Karpas-422 (cell line): ENCODE data around the gene LASP1NB.
A peak's percentile ranks its signal among the peaks of the same experiment; 100 is the strongest.
"Not testable (repeated sequence)": the region's sequence is repeated elsewhere in the genome, so short reads cannot be mapped to it uniquely, and the experiment has no call there.

ENCODE experiments used
- DNase-seq: peaks from one replicate; pipeline ENCODE4 v3.0.0-alpha.2; 2015
- H2AFZ ChIP-seq: fragments of 200-600 bp; sonication (generic); 2 replicates; pipeline ENCODE4 v1.6.1; 2014; ENCODE audit warnings: antibody characterized with exemption, low read length, mixed read lengths
- H3K27ac ChIP-seq: fragments of 200-600 bp; sonication (generic); 2 replicates; pipeline ENCODE4 v1.5.1; 2014; ENCODE audit warnings: mild to moderate bottlenecking, low read length, moderate library complexity
- H3K27me3 ChIP-seq: fragments of 200-600 bp; sonication (generic); 2 replicates; pipeline ENCODE4 v1.6.1; 2014; ENCODE audit warnings: low read length, mixed read lengths
- H3K36me3 ChIP-seq: fragments of 200-600 bp; sonication (generic); 2 replicates; pipeline ENCODE4 v1.6.1; 2014; ENCODE audit warnings: low read length, mixed read lengths; ENCODE audit not compliant: insufficient read depth
- H3K4me1 ChIP-seq: fragments of 200-600 bp; sonication (generic); 2 replicates; pipeline ENCODE4 v1.6.1; 2014; ENCODE audit warnings: mild to moderate bottlenecking, low read length, mixed read lengths
- H3K4me2 ChIP-seq: fragments of 200-600 bp; sonication (generic); 2 replicates; pipeline ENCODE4 v1.6.1; 2014; ENCODE audit warnings: low read length, low read depth, mild to moderate bottlenecking; ENCODE audit not compliant: poor library complexity, severe bottlenecking
- H3K4me3 ChIP-seq: fragments of 200-600 bp; sonication (generic); 2 replicates; pipeline ENCODE4 v1.5.1; 2014; ENCODE audit warnings: mild to moderate bottlenecking, antibody characterized with exemption, low read length, mixed read lengths
- H3K79me2 ChIP-seq: fragments of 200-600 bp; sonication (generic); 2 replicates; pipeline ENCODE4 v1.6.1; 2014; ENCODE audit warnings: mild to moderate bottlenecking, low read length, mixed read lengths
- H3K9ac ChIP-seq: fragments of 200-600 bp; sonication (generic); 2 replicates; pipeline ENCODE4 v1.6.0; 2014; ENCODE audit warnings: low read length
- H3K9me2 ChIP-seq: fragments of 200-600 bp; sonication (generic), shearing (Covaris generic); replicated peaks from 2 replicates; pipeline ENCODE4 v1.6.0; 2014; ENCODE audit warnings: mild to moderate bottlenecking, low read length, moderate library complexity; ENCODE audit not compliant: insufficient read depth
- H3K9me3 ChIP-seq: fragments of 300-700, 200-600 bp; sonication (generic); 2 replicates; pipeline ENCODE4 v1.6.1; 2014; ENCODE audit warnings: low read length, mixed read lengths
- H4K20me1 ChIP-seq: fragments of 200-600 bp; sonication (generic); 2 replicates; pipeline ENCODE4 v1.6.1; 2014; ENCODE audit warnings: mild to moderate bottlenecking, antibody characterized with exemption, low read length, low read depth; ENCODE audit not compliant: insufficient read depth

The LASP1NB gene

DNA sequence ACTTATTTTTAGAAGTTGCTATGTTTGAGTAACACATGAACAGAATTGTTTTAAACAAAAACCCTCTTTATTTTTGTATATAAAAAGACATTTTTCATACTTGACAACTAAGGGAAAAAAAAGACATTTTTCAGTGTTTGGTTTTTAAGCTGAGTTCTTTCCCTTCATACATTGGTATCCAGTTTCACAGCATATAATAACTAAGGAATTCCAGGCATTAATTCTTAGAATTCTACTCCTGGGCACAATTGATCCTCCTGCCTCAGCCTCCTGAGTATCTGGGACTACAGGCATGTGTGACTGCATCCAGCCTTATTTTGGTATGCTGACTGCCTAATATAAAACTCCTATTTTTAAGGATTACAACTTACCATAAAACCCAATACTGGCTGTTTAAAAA lies 33.3 kb downstream of the LASP1NB start:
- H3K9me2 ChIP-seq: no peaks in the 10 kb centered on the region
- H3K36me3 ChIP-seq: no peaks in the 10 kb centered on the region
- H3K4me2 ChIP-seq: no peak overlapping the region
- H3K9ac ChIP-seq: no peak overlapping the region
- no peaks in the 10 kb centered on the region for H3K27me3 ChIP-seq
- no peak overlapping the region for H3K4me3 ChIP-seq
- no peaks in the 10 kb centered on the region for H3K9me3 ChIP-seq
- peaks cover 9% of the 10 kb centered on the region for H3K4me1 ChIP-seq
- no peak overlapping the region for H3K27ac ChIP-seq
- no peaks in the 10 kb centered on the region for H3K79me2 ChIP-seq
- no peak for DNase-seq
- H4K20me1 ChIP-seq: no peaks in the 10 kb centered on the region
- no peak overlapping the region for H2AFZ ChIP-seq

DNA sequence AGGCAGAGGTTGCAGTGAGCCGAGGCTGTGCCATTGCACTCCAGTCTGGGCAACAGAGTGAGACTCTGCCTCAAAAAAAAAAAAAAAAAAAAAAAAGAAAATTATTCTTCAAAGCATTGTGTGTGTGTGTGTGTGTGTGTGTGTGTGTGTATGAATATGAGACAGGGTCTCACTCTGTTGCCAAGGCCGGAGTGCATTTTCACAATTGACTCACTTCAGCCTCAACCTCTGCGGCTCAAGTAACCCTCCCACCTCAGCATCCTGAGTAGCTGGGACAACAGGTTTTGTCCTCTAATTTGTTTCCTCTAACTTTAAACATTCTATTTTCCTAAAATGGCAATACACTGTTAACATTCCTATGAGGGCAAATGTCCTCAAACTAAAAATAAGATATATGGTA lies 34.1 kb downstream of the LASP1NB start:
- Histone ChIP-seq H3K36me3 (no peaks in the 10 kb centered on the region), H3K27me3 (no peaks in the 10 kb centered on the region), H4K20me1 (no peaks in the 10 kb centered on the region), H3K27ac (no peak overlapping the region), H3K79me2 (no peaks in the 10 kb centered on the region), H3K9me3 (no peaks in the 10 kb centered on the region), H2AFZ (no peak overlapping the region), H3K4me1 (peaks cover 9% of the 10 kb centered on the region), H3K4me3 (no peak overlapping the region), H3K9ac (no peak overlapping the region), H3K4me2 (no peak overlapping the region), H3K9me2 (no peaks in the 10 kb centered on the region)
- no peak for DNase-seq

- no peak overlapping the region for H3K4me3 ChIP-seq
- DNase-seq: no peak
These were observed 35.0 kb downstream of the LASP1NB start for GRCh38 chr17:38960402-38960801.

GRCh38 chr17:38961413-38961812 lies 36.0 kb downstream of the LASP1NB start:
- no peaks in the 10 kb centered on the region for H3K27me3 ChIP-seq
- peaks cover 9% of the 10 kb centered on the region for H3K4me1 ChIP-seq
- no peak overlapping the region for H3K4me2 ChIP-seq
- no peaks in the 10 kb centered on the region for H4K20me1 ChIP-seq
- no peaks in the 10 kb centered on the region for H3K9me2 ChIP-seq
- no peak for DNase-seq
- H3K27ac ChIP-seq: no peak overlapping the region
- no peaks in the 10 kb centered on the region for H3K9me3 ChIP-seq
- H3K4me3 ChIP-seq: no peak overlapping the region
- no peaks in the 10 kb centered on the region for H3K36me3 ChIP-seq
- no peaks in the 10 kb centered on the region for H3K79me2 ChIP-seq
- no peak overlapping the region for H2AFZ ChIP-seq
- no peak overlapping the region for H3K9ac ChIP-seq

More at GRCh38 chr17:38960402-38960801, 35.0 kb downstream of the LASP1NB start:
- Histone ChIP-seq H3K4me2 (no peak overlapping the region), H2AFZ (no peak overlapping the region), H3K4me1 (peaks cover 9% of the 10 kb centered on the region), H4K20me1 (no peaks in the 10 kb centered on the region), H3K9me2 (no peaks in the 10 kb centered on the region), H3K27me3 (no peaks in the 10 kb centered on the region), H3K9ac (no peak overlapping the region), H3K9me3 (no peaks in the 10 kb centered on the region), H3K36me3 (no peaks in the 10 kb centered on the region), H3K27ac (no peak overlapping the region), H3K79me2 (no peaks in the 10 kb centered on the region)

DNA sequence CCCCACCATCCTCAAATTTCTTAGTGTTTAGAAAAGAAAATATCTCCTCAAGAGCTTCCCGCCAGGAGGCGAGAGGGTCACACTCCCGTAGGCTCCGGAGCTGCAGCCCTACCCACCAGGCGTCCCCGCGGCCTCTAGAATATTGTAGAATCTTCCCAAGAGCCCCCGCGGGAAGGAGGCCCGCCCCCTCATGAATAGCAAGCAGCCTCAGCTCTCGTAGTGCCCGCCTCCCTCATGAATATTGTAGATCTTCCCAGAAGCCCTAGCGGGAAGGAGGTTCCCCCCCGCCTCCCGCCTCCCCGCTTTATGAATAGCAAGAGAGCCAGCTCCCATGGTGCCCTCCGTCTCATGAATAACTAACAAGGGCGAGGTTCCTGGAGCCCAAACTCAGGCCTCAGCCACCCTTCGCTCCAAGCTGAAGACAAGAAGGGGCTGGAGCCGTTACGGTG lies 41.9 kb downstream of the LASP1NB start, which contains the start of gene FBXO47:
Gene FBXO47 (minus strand): TSS at position 114 of the 449 bp plus-strand sequence. CDS start 4,378 bp downstream, outside the sequence.
- Histone ChIP-seq H3K36me3 (no peaks in the 10 kb centered on the region), H3K27me3 (no peaks in the 10 kb centered on the region), H3K79me2 (no peaks in the 10 kb centered on the region), H2AFZ (no peak within 1 kb of the TSS), H4K20me1 (no peaks in the 10 kb centered on the region), H3K4me2 (no peak within 1 kb of the TSS), H3K9ac (no peak within 1 kb of the TSS), H3K9me3 (no peaks in the 10 kb centered on the region), H3K4me3 (no peak within 1 kb of the TSS), H3K27ac (no peak within 1 kb of the TSS), H3K4me1 (no peaks in the 10 kb centered on the region), H3K9me2 (no peaks in the 10 kb centered on the region)
- no peak for DNase-seq

DNA sequence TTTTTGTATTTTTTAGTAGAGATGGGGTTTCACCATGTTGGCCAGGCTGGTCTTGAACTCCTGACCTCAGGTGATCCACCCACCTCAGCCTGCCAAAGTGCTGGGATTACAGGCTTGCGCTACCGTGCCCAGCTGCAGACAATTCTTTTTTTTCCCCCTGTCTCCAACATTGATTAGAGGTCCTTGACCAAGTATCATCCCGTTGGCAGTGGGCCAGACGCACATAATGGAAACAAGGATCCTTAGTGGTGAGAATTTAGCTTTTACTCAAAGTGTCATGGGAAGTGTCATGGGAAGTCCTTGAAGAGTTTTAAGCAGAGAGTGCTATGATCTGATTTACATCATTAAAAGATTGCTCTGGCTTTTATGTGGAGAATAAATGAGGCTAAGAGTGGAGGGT lies 43.9 kb downstream of the LASP1NB start:
- H3K27ac ChIP-seq: no peak overlapping the region
- H3K79me2 ChIP-seq: no peaks in the 10 kb centered on the region
- H3K27me3 ChIP-seq: no peaks in the 10 kb centered on the region
- no peak overlapping the region for H3K4me3 ChIP-seq
- no peaks in the 10 kb centered on the region for H3K36me3 ChIP-seq
- no peak overlapping the region for H2AFZ ChIP-seq
- H3K9me2 ChIP-seq: no peaks in the 10 kb centered on the region
- H3K4me1 ChIP-seq: no peaks in the 10 kb centered on the region
- H3K4me2 ChIP-seq: no peak overlapping the region
- no peaks in the 10 kb centered on the region for H4K20me1 ChIP-seq
- no peaks in the 10 kb centered on the region for H3K9me3 ChIP-seq
- DNase-seq: no peak
- H3K9ac ChIP-seq: no peak overlapping the region

GRCh38 chr17:38970128-38970527 lies 44.7 kb downstream of the LASP1NB start:
- no peak overlapping the region for H3K9ac ChIP-seq
- no peak overlapping the region for H3K4me3 ChIP-seq
- H3K36me3 ChIP-seq: no peaks in the 10 kb centered on the region
- no peaks in the 10 kb centered on the region for H4K20me1 ChIP-seq
- no peaks in the 10 kb centered on the region for H3K9me2 ChIP-seq
- H3K27me3 ChIP-seq: no peaks in the 10 kb centered on the region
- H3K27ac ChIP-seq: no peak overlapping the region
- no peak overlapping the region for H2AFZ ChIP-seq
- no peaks in the 10 kb centered on the region for H3K9me3 ChIP-seq
- no peaks in the 10 kb centered on the region for H3K4me1 ChIP-seq
- H3K4me2 ChIP-seq: no peak overlapping the region
- no peak for DNase-seq
- no peaks in the 10 kb centered on the region for H3K79me2 ChIP-seq

DNA sequence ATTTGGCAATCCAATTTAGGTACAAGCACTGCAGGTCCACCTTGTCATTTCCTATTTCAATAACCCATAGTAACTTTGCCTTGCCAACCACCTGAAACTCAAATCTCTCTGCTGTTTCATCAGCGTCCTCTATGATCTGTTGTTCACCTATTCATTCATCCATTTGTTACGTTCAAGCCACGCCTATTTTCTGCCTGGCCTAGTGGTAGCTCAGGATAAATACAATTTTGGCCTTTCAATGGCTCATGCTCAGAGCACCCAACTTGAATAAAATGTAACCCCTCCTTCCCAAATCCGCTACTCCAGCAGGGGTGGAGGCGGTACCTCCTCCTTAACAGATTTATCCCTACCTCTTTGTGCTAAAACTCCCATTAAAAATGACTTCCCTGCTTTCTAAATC lies 45.4 kb downstream of the LASP1NB start:
- DNase-seq: peak; percentile 54
- H2AFZ ChIP-seq: no peak overlapping the region
- H3K9me3 ChIP-seq: no peaks in the 10 kb centered on the region
- no peaks in the 10 kb centered on the region for H4K20me1 ChIP-seq
- H3K79me2 ChIP-seq: no peaks in the 10 kb centered on the region
- no peaks in the 10 kb centered on the region for H3K9me2 ChIP-seq
- H3K36me3 ChIP-seq: no peaks in the 10 kb centered on the region
- no peak overlapping the region for H3K4me2 ChIP-seq
- no peak overlapping the region for H3K27ac ChIP-seq
- H3K9ac ChIP-seq: no peak overlapping the region
- no peaks in the 10 kb centered on the region for H3K4me1 ChIP-seq
- H3K4me3 ChIP-seq: no peak overlapping the region
- no peaks in the 10 kb centered on the region for H3K27me3 ChIP-seq

- DNase-seq, H3K27ac ChIP-seq, H2AFZ ChIP-seq, H3K27me3 ChIP-seq, H4K20me1 ChIP-seq, H3K4me2 ChIP-seq, H3K4me1 ChIP-seq, H3K4me3 ChIP-seq, H3K79me2 ChIP-seq, H3K9ac ChIP-seq, H3K36me3 ChIP-seq, H3K9me3 ChIP-seq, H3K9me2 ChIP-seq: not testable (repeated sequence)
These were observed 50.8 kb downstream of the LASP1NB start for GRCh38 chr17:38976187-38976551.
